Activated CD8-positive, alpha-beta memory T cell treated with anti-CD3 and anti-CD28 coated beads for 1 hour (primary cell): ENCODE results near the gene EIF2AK3.
"Not testable (repeated sequence)": the region's sequence is repeated elsewhere in the genome, so short reads cannot be mapped to it uniquely, and the experiment has no call there.

ENCODE experiments used
- DNase-seq, 2 donors: peaks; one replicate each; pipeline ENCODE4 v3.0.0-alpha.2; 2020; ENCODE audit warnings: low read depth in 1 of 2; ENCODE audit errors: extremely low read depth in 1 of 2

EIF2AK3 gene

GRCh38 chr2:88637464-88637863 lies 10.2 kb upstream of the EIF2AK3 start:
- DNase-seq: no peak

DNA sequence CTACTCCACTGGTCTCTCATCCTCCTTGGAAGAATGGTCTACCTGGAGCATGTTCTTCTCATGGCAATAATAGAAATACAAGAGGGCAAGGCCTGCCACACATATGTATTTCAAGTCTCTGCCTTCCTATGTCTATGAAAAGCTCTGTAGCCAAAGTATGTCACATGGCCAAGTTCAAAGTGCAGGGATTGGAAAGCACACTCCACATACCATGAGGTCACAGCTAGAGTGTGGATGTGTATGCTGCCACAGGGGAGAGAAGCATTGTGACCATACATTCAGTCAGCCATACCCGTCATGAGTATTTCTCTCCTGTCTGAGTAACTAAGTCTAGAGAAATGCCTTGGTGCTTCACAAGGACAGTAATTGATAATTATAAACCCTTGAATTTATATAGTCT lies 8.8 kb upstream of the EIF2AK3 start:
- no peak for DNase-seq

DNA sequence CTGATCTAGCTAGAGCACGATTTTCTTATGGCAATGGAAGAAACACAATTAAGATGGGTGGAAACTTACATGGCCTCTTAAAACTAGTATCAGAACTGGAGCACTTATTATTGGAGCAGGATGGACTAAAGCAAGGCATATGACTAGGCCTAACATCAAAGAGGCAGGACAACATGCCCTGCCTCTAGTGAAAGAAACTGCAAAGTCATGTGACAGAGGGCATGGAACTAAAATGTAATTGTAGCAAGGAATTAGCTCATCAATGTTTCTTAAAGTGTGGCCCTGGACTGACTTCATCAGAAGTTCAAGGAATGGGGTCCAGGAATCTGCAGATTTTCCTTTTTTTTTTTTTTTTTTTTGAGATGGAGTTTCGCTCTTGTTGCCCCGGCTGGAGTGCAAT lies 5.3 kb upstream of the EIF2AK3 start:
- no peak for DNase-seq

DNA sequence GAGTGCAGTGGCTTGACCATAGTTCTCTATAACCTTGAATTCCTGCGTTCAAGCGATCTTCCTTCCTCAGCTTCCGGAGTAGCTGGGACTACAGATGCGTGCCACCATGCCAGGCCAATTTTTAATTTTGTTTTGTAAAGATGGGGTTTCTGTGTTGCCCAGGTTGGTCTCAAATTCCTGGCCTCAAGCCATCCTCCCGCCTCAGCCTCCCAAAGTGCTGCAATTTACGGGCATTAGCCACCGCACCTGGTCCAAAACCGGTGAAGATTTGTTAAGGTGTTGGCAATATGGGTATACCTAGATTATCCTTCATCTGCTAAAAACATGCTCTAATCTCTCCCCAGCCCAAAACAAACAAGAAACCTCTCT lies 1.3 kb upstream of the EIF2AK3 start:
- DNase-seq: no peak

DNA sequence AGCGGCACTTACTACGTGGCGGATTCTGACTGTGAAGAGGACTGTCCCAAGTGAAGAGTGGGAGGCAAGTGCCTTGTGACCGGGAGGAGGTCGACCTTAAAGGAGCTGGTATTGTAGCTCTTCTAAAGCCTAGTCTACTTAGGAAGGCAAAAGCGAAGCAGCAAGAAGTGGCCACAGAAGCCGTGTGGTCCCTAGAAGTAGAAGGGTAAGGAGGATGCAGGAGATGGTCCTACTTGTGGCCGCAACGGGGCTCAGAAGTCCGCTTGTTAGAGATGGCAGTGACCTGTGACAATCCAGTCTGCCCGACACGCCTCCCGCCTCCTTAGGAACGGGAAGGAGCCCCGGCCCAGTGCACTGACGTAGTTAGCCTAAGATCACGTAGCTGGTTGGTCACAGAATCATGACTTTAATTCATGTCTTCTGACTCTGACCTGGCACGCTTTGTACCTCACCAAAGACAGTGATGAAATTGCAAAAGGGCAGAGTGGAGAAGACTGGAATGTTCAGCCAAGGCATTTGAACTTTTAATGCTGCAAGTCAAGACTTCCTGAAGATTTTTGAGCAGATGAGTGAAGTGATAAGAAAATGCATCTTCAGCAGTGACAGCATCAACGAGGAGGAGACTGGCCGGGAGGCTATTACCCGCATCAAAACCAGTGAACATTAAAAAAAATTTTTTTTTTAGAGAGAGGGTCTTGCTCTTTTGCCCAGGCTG lies 749 bp upstream of the EIF2AK3 start:
- DNase-seq: peak; percentile 44 to 47

DNA sequence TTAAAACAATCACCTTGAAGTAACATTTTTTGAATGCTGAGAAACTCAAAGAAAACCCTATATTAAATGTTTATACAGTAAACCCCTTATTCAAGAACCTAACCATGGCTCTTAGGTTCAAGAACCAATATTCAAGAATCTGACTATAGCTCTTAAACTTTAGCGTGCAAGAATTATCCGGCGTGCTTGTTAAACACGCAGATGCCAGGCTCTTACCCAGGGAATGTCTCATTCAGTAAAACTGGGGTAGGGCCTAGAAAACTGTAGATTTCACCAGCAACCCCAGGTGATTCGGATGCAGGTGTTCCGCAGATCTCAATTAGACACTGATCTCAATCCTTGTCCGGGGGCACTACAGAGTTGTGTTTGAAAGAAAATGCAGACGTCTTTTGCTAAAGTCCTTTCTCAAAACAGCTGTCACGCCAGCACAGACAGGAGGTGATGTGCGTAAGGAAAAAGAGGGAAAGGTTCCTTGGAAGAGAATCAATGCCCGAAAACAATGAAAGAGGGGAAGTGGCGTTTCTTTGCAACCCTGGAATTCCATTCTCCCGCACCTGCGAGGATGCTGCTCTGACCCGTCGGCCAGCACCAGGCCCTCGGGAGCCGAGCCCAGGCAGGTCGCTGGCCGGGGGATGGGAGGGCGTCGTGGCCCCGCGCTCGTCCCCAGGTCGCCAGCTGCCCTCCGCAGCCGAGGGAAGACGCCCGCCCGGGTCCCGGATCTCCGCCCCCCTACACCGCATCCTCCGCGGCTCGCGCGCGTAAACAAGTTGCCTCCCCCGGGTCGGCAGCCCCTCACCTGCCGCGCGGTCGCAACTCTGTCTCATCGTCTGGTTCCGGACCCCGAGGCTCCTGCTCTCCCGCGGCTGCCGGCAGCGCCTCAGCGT lies 851 bp downstream of the EIF2AK3 start:
- DNase-seq: peak in 1 of 2 donors; percentile 40

- DNase-seq: no peak
Measured at GRCh38 chr2:88624477-88624876, 2.8 kb downstream of the EIF2AK3 start.

DNA sequence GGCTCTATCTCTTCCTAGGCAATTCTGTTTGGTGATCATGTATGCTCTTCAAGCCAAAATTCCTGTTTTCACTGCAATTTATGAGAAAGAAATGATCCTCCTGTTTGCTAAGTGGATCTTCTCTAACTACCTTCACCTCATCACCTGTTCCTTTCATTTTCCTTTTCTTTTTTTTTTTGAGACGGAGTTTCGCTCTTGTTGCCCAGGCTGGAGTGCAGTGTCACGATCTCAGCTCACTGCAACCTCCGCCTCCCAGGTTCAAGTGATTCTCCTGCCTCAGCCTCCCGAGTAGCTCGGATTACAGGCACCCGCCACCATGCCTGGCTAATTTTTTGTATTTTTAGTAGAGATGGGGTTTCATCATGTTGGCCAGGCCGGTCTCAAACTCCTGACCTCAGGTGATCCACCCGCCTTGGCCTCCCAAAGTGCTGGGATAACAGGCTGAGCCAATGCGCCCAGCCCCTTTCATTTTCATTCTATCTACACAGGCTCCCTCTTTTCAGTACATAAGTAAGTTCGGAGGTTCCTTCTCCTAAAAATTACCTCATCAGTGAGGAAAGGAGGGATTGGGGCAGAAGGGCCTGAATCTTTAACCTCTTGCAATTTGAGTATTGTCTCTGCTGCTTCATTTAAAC lies 3.3 kb downstream of the EIF2AK3 start:
- not testable (repeated sequence) for DNase-seq

DNA sequence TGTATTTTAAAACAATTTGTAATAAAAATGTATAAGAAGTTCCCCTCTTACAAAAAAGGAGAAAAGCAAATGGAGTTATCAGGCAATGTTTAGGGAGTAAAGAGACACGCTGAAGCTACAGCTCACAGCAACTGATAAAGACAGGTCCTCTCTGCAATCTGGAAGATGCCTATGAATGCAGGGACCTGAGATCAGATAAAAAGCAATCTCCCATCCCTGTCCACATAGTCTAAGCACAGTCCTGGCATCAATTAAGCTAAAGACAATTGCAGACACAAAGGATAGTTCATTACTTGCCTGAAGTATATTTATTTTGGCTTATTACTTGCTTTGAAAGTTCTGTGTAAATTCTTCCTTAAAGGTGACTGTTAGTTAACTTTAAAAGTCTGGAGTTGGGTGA lies 5.0 kb downstream of the EIF2AK3 start:
- DNase-seq: no peak

DNA sequence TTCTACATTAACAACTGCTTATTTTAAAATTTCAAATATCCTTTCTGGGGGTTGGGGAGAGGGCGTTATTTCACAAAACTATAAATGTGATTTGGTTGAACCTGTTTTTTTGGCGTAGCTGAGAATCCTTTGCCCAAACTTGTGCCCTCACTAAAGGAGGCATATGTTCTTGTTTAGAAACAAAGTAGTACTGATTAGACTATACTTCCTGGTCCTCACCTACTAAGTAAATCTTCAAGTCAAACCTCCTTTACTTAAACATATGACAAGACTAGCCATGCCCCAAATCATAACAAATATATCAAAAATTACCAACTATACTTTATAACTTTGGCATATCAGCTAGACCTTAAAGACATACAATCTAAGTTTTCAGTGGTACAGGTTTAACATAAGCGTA lies 5.8 kb downstream of the EIF2AK3 start:
- no peak for DNase-seq

DNA sequence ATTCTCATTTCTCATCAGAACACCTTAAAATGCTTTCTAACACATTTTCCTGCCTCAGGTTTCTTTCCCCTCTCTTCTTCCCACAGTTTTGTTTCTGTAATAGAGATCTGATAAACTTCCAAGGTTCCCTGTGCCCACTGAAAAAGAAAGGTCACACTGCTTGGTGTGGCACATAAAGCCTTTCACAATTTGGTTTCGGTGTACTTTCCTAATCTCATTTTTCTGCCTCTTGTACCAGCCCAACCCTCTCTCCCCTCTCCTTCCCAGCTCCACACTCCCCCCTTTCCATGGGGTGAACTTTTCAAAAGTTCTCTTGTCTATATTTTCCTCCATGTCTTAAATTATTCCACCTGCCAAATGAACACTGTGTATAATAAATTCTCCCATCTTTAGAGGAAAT lies 7.2 kb downstream of the EIF2AK3 start:
- no peak for DNase-seq

GRCh38 chr2:88615822-88616221 lies 11.4 kb downstream of the EIF2AK3 start:
- no peak for DNase-seq

DNA sequence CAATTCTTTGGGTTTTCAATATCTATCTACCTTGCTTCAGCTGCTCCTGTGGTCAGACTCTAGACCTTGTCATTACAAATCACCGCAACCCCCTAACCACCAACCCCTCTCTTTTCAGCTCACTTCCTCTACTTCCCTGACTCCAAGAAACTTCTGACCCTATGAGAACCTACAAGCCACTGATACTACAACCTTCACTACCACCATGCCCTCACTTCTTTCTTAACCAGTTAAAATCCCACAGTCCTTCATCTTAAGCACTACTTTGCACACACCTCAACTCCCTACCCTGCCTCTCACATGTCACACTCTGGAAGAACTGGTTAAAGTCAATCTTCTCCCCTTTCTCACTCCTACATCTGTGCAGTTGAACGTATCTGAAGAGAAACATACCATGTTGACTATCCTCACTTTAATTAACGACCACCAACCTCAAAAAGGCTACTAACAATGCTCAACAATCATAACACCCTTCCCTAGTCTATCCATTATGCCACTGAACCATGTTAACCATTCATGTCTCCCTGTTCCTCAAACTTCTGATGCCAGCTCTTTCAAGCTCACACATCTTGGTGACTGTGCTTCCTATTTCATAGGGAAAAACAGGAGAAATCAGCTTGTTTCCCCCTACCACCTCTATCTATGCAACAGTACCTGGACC lies 12.6 kb downstream of the EIF2AK3 start:
- DNase-seq: no peak

DNA sequence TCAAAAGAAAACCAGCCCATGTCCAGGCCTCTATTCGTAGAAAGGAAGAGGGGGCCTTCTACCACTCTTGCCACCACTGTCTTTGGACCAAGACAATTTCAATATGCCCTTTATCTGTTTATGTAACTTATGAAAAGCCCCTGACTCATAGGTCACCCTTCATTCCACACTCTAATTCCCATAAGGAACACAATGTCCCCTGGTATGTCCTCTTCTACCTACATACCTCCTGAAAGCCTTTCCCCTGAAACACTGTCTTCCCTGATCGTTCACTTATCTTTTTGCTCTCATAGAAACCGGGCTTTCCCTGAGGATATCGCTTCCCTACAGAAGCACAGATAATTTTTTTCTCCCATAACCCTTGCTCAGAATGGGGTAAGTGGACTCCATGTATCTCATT lies 13.3 kb downstream of the EIF2AK3 start:
- DNase-seq: no peak

- no peak for DNase-seq
Measured at GRCh38 chr2:88608184-88608583, 19.1 kb downstream of the EIF2AK3 start.

- DNase-seq: no peak
Measured at GRCh38 chr2:88607416-88607815, 19.8 kb downstream of the EIF2AK3 start.

DNA sequence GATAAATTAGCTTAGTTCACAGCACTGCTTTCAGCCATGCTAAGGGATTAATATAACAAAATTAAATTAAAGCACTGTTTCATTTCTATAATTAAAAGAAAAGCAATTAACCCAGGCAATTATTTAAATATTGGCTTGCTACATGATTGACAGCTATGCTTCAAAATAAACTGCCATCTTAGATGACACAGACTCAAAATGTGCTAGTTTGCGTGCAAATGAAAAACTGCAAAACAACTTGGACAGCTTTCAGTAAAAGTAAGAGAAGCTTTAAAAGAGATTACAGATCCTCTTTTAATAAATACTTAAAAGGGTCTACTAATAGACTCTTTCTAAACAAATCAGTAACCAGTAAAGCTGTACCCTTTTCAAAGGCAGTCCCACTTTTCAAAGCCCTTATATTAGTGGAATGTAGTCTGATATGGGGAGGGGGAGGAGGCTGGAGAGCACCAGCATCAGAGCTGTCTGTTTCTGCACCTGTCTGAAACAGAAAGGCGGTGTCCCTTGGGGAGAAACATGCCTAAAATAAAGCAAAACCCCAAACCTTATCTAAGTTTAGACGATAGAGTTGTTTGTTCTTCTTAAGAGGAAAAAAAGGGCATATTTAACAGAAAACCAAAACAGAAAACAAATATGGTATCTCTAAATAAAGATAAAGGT lies 20.8 kb downstream of the EIF2AK3 start:
- DNase-seq: no peak

DNA sequence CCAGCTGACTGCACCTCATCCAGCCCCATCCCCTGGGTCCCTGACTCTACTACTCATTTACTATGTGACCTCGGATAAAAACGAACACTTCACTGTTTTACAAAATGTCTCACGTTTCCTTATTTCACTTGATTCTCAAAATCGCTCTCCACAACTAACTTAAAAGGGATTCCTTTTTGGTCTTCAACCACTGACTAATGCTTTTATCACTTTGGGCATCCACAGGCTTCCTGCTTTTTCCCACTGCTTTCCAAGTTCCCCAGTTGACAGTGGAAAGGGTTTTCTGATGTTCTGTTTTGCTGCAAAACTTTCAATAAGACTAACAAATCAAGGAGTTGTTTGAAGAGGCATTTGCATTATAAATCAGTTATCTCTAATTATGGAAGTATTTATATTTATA lies 24.1 kb downstream of the EIF2AK3 start:
- no peak for DNase-seq

DNA sequence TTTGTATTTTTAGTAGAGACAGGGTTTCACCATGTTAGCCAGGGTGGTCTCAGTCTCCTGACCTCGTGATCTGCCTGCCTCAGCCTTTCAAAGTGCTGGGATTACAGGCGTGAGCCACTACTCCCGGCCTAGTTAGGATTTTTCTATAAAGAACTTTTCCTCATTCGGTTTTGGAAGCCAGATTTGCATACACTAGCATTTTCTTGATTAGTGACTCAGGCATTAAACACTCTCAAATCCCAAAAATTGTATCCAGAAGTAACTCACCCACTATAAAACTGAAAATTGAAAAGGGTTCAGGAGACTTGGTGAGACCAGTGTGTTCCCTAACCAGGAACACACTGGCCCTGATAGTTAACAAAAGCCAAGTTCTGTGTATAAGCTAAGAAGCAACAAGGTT lies 25.2 kb downstream of the EIF2AK3 start:
- DNase-seq: no peak

DNA sequence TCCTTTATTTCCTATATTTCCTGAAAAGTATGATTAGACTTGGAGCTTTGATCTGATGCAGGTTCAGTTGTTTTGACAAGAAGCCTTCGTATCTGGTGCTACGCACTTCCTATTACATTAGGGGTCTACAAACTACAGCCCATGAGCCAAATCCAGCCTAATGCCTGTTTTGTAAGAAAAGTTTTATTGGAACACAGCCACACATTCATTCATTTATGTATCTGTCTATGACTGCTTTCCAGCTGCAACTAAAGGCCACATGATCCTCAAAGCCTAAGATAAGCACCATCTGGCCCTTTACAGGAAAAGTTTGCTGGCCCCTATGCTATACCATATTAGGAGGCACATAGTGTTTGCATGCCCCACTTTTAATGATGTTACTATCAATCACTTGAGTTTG lies 26.0 kb downstream of the EIF2AK3 start:
- DNase-seq: no peak

DNA sequence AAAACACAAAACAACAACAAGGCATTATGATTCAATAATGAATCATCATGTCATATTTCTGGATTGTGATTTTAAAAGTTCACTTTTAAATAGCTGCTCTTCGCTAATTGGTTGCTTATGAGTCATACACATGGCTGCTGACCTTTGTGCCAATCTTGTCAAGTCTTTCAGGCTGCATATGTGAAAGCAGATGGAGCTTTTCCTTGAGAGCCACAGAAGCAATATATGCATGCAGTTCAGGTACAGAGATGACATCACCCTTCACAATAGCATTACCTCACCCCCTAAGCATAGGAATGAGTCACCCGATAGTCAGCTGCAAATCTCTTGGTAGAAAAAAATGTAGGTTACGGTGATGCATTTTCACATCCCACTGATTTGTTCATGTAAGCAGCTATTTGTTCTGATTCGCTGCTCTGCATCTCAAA lies 27.2 kb downstream of the EIF2AK3 start:
- DNase-seq: no peak
